MM.1S (cell line): ENCODE measurements around the gene PRRG2.

ENCODE experiments used
- EZH2 ChIP-seq: fragments of 300-600 bp; sonication (generic); optimal IDR thresholded peaks from 2 replicates; pipeline ENCODE3; 2017; ENCODE audit warnings: low read depth, mild to moderate bottlenecking, antibody characterized with exemption, low read length, mixed read lengths
- EZH2phosphoT487 ChIP-seq: fragments of 300-600 bp; sonication (generic); IDR thresholded peaks from 2 replicates; pipeline ENCODE4 v1.6.1; 2018; ENCODE audit warnings: antibody characterized with exemption, low read length
- TF ChIP-seq, protein P1 (sequence below): fragments of 300-600 bp; sonication (generic); IDR thresholded peaks from 2 replicates; pipeline ENCODE4 v1.5.1; 2016; ENCODE audit warnings: antibody characterized with exemption, low read length, mixed read lengths

DNA sequence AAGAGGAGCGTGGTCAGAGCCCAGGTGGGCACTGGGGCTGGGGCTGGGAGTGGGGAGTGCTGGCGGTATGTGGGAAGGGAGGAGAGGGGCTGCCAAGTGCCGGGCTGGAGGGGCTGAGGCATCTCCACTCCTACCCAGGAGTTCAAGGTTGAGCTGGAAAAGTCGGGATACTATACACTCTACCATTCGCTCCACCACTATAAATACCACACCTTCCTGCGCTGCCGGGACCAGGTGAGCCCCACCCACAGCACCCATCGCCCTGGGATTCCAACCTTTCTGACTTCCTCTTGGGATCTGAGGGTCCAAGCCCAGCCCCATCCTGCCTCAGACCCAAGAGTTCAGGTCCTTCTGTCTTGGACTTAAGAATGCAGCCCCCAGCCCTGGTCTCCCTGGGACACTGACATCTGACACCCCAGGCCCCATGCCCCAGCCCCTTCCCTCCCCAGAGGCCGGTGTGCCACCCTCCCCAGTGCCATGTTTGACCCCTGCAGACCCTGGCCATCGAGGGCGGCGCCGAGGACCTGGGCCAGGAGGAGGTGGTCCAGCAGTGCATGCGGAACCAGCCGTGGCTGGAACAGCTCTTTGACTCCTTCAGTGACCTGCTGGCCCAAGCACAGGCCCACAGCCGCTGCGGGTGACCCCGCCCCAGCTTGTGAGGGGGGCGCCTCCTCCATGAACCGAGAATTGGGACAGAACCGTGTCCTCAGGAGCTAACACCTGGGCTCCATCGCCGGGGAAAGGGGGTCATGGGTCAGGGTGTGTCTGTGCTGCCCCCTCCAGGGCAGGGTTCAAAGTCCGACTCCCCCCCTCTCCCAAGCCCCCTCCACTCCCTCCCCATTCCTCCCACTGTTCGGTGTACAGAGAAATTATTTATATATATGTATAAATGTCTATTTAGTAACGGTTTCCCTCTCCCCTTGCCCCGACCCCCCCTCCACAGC, 44.1 kb downstream of the PRRG2 start:
- TF ChIP-seq, protein P1, sequence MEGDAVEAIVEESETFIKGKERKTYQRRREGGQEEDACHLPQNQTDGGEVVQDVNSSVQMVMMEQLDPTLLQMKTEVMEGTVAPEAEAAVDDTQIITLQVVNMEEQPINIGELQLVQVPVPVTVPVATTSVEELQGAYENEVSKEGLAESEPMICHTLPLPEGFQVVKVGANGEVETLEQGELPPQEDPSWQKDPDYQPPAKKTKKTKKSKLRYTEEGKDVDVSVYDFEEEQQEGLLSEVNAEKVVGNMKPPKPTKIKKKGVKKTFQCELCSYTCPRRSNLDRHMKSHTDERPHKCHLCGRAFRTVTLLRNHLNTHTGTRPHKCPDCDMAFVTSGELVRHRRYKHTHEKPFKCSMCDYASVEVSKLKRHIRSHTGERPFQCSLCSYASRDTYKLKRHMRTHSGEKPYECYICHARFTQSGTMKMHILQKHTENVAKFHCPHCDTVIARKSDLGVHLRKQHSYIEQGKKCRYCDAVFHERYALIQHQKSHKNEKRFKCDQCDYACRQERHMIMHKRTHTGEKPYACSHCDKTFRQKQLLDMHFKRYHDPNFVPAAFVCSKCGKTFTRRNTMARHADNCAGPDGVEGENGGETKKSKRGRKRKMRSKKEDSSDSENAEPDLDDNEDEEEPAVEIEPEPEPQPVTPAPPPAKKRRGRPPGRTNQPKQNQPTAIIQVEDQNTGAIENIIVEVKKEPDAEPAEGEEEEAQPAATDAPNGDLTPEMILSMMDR: no peak
- TF ChIP-seq EZH2: no peak
- no peak for TF ChIP-seq EZH2phosphoT487
